Measurements from ENCODE around the gene HACD1. TPM values are rescaled to one million over a fixed set of nuclear protein-coding genes. Genes with fewer than 3 reads are reported as not detected.
A peak's percentile ranks its signal among the peaks of the same experiment; 100 is the strongest.

Gene HACD1
- total RNA-seq, 1 donor from 2014 or later: 41.6 TPM

GRCh38 chr10:17651896-17652295 lies 34.7 kb upstream of the HACD1 start:
- Histone ChIP-seq H3K27ac (peak overlapping the region; percentile 29 to 63), H3K9me3 (no peaks in the 10 kb centered on the region), H3K4me1 (peaks cover 3 to 31% of the 10 kb centered on the region in 2 donors), H3K36me3 (no peaks in the 10 kb centered on the region), H3K4me3 (no peak overlapping the region), H3K27me3 (no peaks in the 10 kb centered on the region)
- intact Hi-C loops (cut with DNase I): no loop called here
- TF ChIP-seq CTCF (IDR thresholded peaks at IDR 0.05): no peak
- DNase-seq (ENCODE audit: low spot score in 2 of 2): no peak

GRCh38 chr10:17650416-17650815 lies 33.2 kb upstream of the HACD1 start:
- Histone ChIP-seq H3K9me3 (no peaks in the 10 kb centered on the region), H3K4me3 (no peak overlapping the region), H3K36me3 (no peaks in the 10 kb centered on the region), H3K27me3 (no peaks in the 10 kb centered on the region), H3K27ac (peak overlapping the region; percentile 29 to 41), H3K4me1 (peaks cover 5 to 43% of the 10 kb centered on the region in 2 donors)
- intact Hi-C loops (cut with DNase I): no loop called here
- TF ChIP-seq CTCF (IDR thresholded peaks at IDR 0.05): no peak
- no peak for DNase-seq (ENCODE audit: low spot score in 2 of 2)

GRCh38 chr10:17649836-17650235 lies 32.7 kb upstream of the HACD1 start:
- H3K4me1 ChIP-seq: peaks cover 6 to 47% of the 10 kb centered on the region in 2 donors
- no peaks in the 10 kb centered on the region for H3K27me3 ChIP-seq
- intact Hi-C loops (cut with DNase I): no loop called here
- peak overlapping the region; percentile 29 to 41 for H3K27ac ChIP-seq
- DNase-seq (ENCODE audit: low spot score in 2 of 2): no peak
- no peak for TF ChIP-seq CTCF (IDR thresholded peaks at IDR 0.05)
- no peaks in the 10 kb centered on the region for H3K36me3 ChIP-seq
- no peaks in the 10 kb centered on the region for H3K9me3 ChIP-seq
- no peak overlapping the region for H3K4me3 ChIP-seq

GRCh38 chr10:17649052-17649451 lies 31.9 kb upstream of the HACD1 start:
- no peaks in the 10 kb centered on the region for H3K27me3 ChIP-seq
- intact Hi-C loops (cut with DNase I): no loop called here
- DNase-seq (ENCODE audit: low spot score in 2 of 2): no peak
- H3K36me3 ChIP-seq: no peaks in the 10 kb centered on the region
- peaks cover 6 to 47% of the 10 kb centered on the region in 2 donors for H3K4me1 ChIP-seq
- H3K4me3 ChIP-seq: no peak overlapping the region
- H3K9me3 ChIP-seq: no peaks in the 10 kb centered on the region
- H3K27ac ChIP-seq: peak overlapping the region in 1 of 2 donors; percentile 11
- no peak for TF ChIP-seq CTCF (IDR thresholded peaks at IDR 0.05)

- H3K4me3 ChIP-seq: no peak overlapping the region
- H3K36me3 ChIP-seq: no peaks in the 10 kb centered on the region
- H3K27me3 ChIP-seq: no peaks in the 10 kb centered on the region
- no peak for TF ChIP-seq CTCF (IDR thresholded peaks at IDR 0.05)
- DNase-seq (ENCODE audit: low spot score in 2 of 2): no peak
- peak overlapping the region in 1 of 2 donors; percentile 46 for H3K27ac ChIP-seq
- intact Hi-C loops (cut with DNase I): no loop called here
- H3K4me1 ChIP-seq: peaks cover 6 to 47% of the 10 kb centered on the region in 2 donors
- H3K9me3 ChIP-seq: no peaks in the 10 kb centered on the region
Measured at GRCh38 chr10:17648243-17649035, 31.3 kb upstream of the HACD1 start.
